Skeletal muscle tissue (tissue), 4 donors: ENCODE data around the gene NEDD1. TPM values are rescaled to one million over a fixed set of nuclear protein-coding genes. Genes with fewer than 3 reads are reported as not detected.

Experiments used
- H3K27ac ChIP-seq: one replicate; pipeline ENCODE4 v1.7.0; 2013; ENCODE audit warnings: mild to moderate bottlenecking, low read depth, low read length, inconsistent platforms
- H3K27me3 ChIP-seq, 3 donors: one replicate each; pipeline ENCODE4 v1.7.0; 2013; ENCODE audit warnings: low read length in 3 of 3; ENCODE audit not compliant: control insufficient read depth in 3 of 3, insufficient read depth in 3 of 3
- H3K36me3 ChIP-seq, 3 donors: one replicate each; pipeline ENCODE4 v1.7.0; 2013; ENCODE audit warnings: low read length in 3 of 3; ENCODE audit not compliant: control insufficient read depth in 3 of 3, insufficient read depth in 3 of 3
- H3K4me1 ChIP-seq, 3 donors: one replicate each; pipeline ENCODE4 v1.7.0; 2013; ENCODE audit warnings: low read length in 3 of 3, mild to moderate bottlenecking in 3 of 3; ENCODE audit not compliant: control insufficient read depth in 3 of 3, insufficient read depth in 3 of 3
- H3K4me3 ChIP-seq, 3 donors: one replicate each; pipeline ENCODE4 v1.7.0; 2013; ENCODE audit warnings: low read length in 3 of 3
- H3K9ac ChIP-seq, 3 donors: one replicate each; pipeline ENCODE4 v1.7.0; 2013; ENCODE audit warnings: low read length in 3 of 3, mild to moderate bottlenecking in 3 of 3, moderate library complexity in 2 of 3, low read depth in 1 of 3
- H3K9me3 ChIP-seq, 3 donors: one replicate each; pipeline ENCODE4 v1.7.0; 2013; ENCODE audit warnings: low read length in 3 of 3; ENCODE audit not compliant: control insufficient read depth in 3 of 3
- total RNA-seq: library from RNA; depleted of rRNA; stranded (reverse); fragments of >200 nt; gene quantifications from one replicate; pipeline ENCODE4 v1.2.3, GENCODE V29; 2014
- donor health status: Osteomylitis.

NEDD1 gene
- total RNA-seq, 1 donor from 2014 or later, result 15.7 TPM

DNA sequence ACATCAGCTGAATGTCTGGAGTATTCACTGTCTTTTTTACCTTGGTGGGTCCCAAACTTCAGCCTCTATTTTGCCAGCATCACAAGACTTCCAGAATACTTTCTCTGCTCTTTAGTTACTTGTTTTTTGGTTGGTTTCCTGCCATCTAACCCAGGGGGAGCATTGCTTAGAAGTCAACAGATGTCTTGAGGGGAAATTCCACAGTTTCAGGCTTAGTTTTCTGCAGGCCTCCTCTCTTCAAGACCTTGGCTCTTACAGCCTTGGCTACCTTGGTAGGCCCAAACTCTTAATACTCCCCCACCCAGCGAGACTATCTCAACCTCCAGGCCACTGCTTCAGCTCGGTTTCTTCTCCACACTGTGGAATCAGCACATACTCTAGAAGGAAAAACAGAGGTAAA, 41.7 kb downstream of the NEDD1 start:
- no peak overlapping the region for H3K27ac ChIP-seq
- no peak overlapping the region for H3K4me3 ChIP-seq
- H3K9me3 ChIP-seq, result no peaks in the 10 kb centered on the region
- H3K4me1 ChIP-seq, result no peaks in the 10 kb centered on the region
- no peaks in the 10 kb centered on the region for H3K27me3 ChIP-seq
- H3K9ac ChIP-seq, result no peak overlapping the region
- peaks cover 13 to 30% (median 14%) of the 10 kb centered on the region in 3 donors for H3K36me3 ChIP-seq

DNA sequence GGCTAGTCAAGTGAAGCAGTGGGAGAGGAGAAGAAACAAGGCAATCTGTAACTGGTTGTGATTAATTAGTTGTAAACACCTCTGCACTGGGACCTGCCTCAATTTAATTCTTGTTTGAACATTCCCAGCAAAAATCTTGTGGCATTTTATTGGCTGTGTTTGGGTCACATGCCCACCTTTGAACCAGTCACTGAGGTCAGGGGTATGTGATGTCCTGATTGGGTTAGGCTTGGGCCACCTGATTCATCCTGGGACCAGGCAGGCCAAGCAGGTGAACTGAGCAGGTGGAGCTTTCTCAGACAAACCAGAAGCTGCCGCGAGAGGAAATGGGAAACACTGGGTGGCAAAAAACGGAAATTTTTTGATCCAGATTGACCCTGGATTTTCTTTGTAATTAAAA, 72.5 kb downstream of the NEDD1 start:
- peaks cover 0 to 5% (median 0%) of the 10 kb centered on the region in 3 donors for H3K27me3 ChIP-seq
- no peak overlapping the region for H3K27ac ChIP-seq
- H3K4me3 ChIP-seq, result no peak overlapping the region
- no peaks in the 10 kb centered on the region for H3K36me3 ChIP-seq
- H3K9me3 ChIP-seq, result no peaks in the 10 kb centered on the region
- no peaks in the 10 kb centered on the region for H3K4me1 ChIP-seq
- no peak overlapping the region for H3K9ac ChIP-seq

DNA sequence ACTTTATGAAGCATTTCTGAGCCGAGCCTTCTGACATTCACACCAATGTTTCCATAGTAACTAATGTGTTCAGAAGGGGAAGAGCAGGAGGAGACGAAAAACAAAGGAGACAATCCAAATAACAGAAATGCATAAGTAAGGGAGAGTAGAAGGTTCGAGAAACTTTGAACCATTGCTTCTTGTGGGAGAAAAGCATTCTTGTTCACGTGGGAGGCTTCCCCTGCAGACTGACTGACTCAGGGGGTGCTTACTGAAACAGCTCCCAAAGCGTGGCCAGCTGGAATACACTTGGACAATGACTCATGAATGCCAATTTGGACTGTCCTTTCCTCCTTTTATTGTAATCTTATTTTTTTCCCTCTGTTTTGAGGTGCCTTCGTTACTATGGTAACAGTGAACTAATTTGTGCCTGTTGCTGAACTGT, 73.9 kb downstream of the NEDD1 start:
- Histone ChIP-seq H3K9me3 (no peaks in the 10 kb centered on the region), H3K27ac (no peak overlapping the region), H3K9ac (no peak overlapping the region), H3K4me3 (no peak overlapping the region), H3K36me3 (no peaks in the 10 kb centered on the region), H3K27me3 (peaks cover 4 to 18% (median 12%) of the 10 kb centered on the region in 3 donors), H3K4me1 (peaks cover 2 to 4% (median 2%) of the 10 kb centered on the region in 3 donors)

DNA sequence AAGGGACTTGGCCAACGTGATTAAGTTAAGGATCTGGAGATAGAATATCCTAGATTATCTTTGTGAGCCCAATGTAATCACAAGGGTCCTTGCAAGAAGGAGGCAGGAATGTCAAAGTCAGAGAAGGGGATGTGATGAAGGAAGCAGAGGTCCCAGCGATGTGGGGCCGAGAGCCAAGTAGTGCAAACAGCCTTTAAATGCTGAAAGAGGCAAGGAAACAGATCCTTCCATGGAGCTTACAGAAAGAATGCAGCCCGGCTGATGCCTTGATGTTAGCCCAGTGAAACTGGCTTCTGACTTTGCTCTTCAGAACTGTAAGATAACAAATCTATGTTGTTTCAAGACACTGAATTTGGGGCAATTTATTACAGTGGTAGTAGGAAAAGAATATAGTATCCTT, 74.9 kb downstream of the NEDD1 start:
- H3K9me3 ChIP-seq, result no peaks in the 10 kb centered on the region
- peaks cover 2 to 4% (median 2%) of the 10 kb centered on the region in 3 donors for H3K4me1 ChIP-seq
- no peaks in the 10 kb centered on the region for H3K36me3 ChIP-seq
- H3K27ac ChIP-seq, result no peak overlapping the region
- H3K27me3 ChIP-seq, result peaks cover 5 to 20% (median 13%) of the 10 kb centered on the region in 3 donors
- H3K4me3 ChIP-seq, result no peak overlapping the region
- no peak overlapping the region for H3K9ac ChIP-seq

DNA sequence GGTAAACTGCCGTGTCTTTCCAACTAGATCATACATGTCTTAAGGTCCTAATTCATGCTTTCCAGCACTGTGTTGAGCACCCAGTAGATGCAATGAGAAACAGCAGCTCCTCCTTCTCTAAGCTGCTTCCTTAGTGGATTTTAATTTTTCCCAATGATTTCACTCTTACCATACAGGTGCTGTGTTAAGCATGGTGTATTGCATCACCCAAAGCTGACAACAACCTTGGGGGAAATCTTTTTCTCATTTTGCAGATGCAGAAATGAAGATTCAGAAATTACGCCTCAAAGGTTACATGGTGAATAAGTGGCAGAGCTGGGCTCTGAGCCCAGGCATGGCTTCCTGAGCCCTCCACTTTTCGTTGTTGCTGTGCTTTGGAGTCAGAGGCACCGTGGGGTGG, 75.6 kb downstream of the NEDD1 start:
- Histone ChIP-seq H3K27ac (no peak overlapping the region), H3K9ac (no peak overlapping the region), H3K4me1 (peaks cover 2 to 4% (median 2%) of the 10 kb centered on the region in 3 donors), H3K9me3 (no peaks in the 10 kb centered on the region), H3K27me3 (peaks cover 5 to 20% (median 13%) of the 10 kb centered on the region in 3 donors), H3K36me3 (no peaks in the 10 kb centered on the region), H3K4me3 (no peak overlapping the region)

DNA sequence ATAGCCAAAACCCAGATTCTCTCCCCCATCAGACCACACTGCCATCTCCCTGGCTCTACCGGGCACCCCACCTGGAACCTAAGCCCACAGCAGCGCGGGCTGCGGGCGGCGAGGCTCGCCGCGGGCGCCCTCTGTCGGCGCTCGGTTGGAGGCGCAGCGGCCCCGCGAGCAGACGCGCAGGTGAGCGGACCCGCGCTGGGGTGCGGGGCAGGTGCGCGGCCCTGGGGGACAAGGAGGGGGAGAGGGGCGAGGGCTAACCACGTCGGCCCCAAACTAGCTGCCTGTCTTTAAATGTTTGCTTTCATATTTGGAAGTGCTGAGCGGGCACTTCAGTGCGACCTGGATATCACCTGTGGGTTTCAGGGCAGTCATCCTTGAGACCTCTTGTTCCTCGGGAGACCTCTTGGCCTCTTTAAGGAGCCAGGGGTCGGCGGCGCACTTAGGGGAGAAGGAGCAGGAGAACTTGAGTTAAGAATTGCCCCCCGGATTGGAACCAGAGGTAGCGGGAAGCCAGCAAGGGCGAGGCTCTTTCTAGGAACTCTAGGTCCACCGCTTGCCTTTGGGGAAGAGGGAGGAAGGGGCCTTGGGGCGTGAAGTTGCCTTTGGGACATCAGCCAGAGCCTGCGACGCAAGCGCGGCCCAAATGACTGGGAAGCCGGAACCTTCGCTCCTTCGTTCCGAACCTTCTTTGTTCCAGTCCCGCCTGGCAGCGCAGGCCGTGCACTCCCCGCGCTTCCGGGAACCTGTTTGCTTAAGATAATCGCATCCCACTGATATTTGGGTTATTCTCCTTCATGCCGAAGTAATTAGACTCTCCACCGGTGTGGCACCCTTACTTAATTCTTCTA, 78.7 kb downstream of the NEDD1 start:
- peaks cover 8 to 20% (median 13%) of the 10 kb centered on the region in 3 donors for H3K27me3 ChIP-seq
- H3K27ac ChIP-seq, result no peak overlapping the region
- peaks cover 2 to 4% (median 2%) of the 10 kb centered on the region in 3 donors for H3K4me1 ChIP-seq
- H3K9me3 ChIP-seq, result no peaks in the 10 kb centered on the region
- H3K4me3 ChIP-seq, result peak overlapping the region; percentile 19 to 49 (median 45)
- H3K36me3 ChIP-seq, result no peaks in the 10 kb centered on the region
- no peak overlapping the region for H3K9ac ChIP-seq

DNA sequence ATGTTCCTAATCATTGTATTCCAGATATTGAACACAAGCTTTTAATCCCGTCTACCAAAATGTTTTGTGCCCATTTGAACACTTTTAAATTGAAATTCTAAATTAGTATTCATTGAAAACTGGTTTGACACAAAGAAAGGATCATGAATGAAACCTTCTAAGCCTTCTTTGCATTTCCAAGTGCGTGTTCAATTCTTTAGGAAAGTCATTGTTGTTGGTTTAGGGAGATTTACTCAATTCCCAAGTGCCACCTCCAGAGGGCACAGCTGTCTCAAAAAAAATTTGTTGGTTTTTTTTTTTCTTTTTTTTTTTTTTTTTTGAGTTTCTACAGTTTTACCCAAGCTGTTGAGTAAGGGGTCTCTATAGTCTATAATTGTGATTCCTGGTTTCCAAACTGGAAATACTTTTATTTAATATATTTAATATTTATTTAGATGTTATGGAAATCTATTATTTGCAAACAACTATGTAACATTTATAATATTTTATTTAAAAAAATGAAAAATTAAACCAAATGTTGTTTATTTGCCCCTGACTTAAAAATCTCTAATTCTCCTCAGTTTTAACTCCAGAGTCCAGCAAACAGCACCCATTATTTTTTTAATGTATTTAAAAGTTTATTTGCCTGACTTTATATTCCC, 79.9 kb downstream of the NEDD1 start:
- peaks cover 8 to 26% (median 13%) of the 10 kb centered on the region in 3 donors for H3K27me3 ChIP-seq
- H3K9ac ChIP-seq, result no peak overlapping the region
- no peak overlapping the region for H3K27ac ChIP-seq
- no peaks in the 10 kb centered on the region for H3K36me3 ChIP-seq
- H3K4me3 ChIP-seq, result no peak overlapping the region
- H3K4me1 ChIP-seq, result peaks cover 2 to 4% (median 2%) of the 10 kb centered on the region in 3 donors
- H3K9me3 ChIP-seq, result no peaks in the 10 kb centered on the region

DNA sequence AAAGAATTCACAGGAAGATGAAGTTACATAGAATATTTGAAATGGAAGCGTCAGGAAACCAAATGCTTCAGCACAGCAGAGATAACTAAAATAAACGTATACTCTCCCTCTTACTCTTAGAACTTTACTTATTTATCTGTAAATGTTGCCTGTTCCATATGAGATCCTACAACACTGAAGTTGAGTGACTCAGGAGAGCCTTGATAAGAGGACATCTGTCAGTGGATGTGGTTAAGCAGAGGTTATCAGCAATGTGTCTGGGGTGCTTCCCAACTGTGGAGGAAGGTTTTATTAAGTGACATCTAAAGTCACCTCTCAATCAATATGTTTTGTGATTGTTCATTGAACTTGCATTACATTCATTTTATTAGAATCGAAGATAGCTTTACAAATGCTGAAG, 81.9 kb downstream of the NEDD1 start:
- H3K4me3 ChIP-seq, result no peak overlapping the region
- peaks cover 2 to 4% (median 2%) of the 10 kb centered on the region in 3 donors for H3K4me1 ChIP-seq
- no peak overlapping the region for H3K27ac ChIP-seq
- H3K9me3 ChIP-seq, result no peaks in the 10 kb centered on the region
- H3K36me3 ChIP-seq, result no peaks in the 10 kb centered on the region
- peaks cover 8 to 27% (median 13%) of the 10 kb centered on the region in 3 donors for H3K27me3 ChIP-seq
- H3K9ac ChIP-seq, result no peak overlapping the region

DNA sequence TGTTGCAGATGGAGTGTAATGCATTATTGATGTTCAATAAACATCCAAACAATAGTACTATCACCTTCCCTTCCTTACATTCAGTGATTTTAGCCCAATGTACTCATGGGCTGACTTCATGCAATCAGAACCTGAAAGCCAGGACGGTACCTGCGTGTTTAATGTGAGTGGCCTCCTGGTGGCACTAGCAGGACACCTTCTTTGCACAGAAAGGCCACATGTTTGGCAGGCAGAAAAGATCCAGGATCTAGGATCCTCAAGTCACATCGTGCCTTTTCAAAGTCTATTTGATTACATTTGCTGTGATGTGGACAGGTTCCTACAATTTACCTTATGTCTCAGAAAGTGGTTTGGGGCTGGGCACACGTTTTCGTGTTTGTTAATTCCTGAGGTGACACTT, 82.9 kb downstream of the NEDD1 start:
- H3K27ac ChIP-seq, result no peak overlapping the region
- H3K36me3 ChIP-seq, result no peaks in the 10 kb centered on the region
- H3K27me3 ChIP-seq, result peaks cover 8 to 20% (median 12%) of the 10 kb centered on the region in 3 donors
- H3K9me3 ChIP-seq, result no peaks in the 10 kb centered on the region
- no peak overlapping the region for H3K9ac ChIP-seq
- peaks cover 2 to 4% (median 2%) of the 10 kb centered on the region in 3 donors for H3K4me1 ChIP-seq
- no peak overlapping the region for H3K4me3 ChIP-seq

DNA sequence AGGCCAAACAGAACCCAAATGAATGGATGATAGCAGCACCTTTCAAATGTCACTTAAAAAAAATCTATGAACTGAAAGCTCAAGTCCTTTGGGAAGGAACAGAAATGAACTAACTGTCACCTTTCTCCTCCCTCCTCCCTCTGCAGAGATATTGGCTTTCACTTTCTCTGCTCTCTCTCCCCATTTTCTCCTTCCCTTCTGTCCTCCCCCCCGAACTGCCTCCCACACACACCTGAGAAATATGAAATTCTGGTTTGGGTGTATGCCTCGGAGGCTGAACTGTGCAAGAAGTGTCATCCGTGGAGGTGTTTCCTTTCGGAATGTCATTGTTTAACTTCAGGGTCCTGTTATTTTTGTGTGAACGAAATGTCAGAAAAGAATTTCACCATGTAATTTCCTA, 87.8 kb downstream of the NEDD1 start:
- Histone ChIP-seq H3K4me1 (no peaks in the 10 kb centered on the region), H3K4me3 (no peak overlapping the region), H3K36me3 (no peaks in the 10 kb centered on the region), H3K27ac (no peak overlapping the region), H3K27me3 (peaks cover 0 to 7% (median 0%) of the 10 kb centered on the region in 3 donors), H3K9ac (no peak overlapping the region), H3K9me3 (no peaks in the 10 kb centered on the region)
